ENCODE data around the gene DCDC2B.

GRCh38 chr1:32247983-32248889 lies 39.3 kb downstream of the DCDC2B start:
- peak; percentile 85 for TF ChIP-seq CTCF (conservative IDR thresholded peaks at IDR 0.05; ENCODE audit: low read depth, low read length)
- no peak for TF ChIP-seq EZH2 (IDR thresholded peaks at IDR 0.05; ENCODE audit: borderline replicate concordance, low read depth, low read length, poor library complexity, severe bottlenecking)

Data from A673 (cell line).